Pancreas (tissue), 10 donors: ENCODE data around the gene CUL1. TPM values are rescaled to one million over a fixed set of nuclear protein-coding genes. Genes with fewer than 3 reads are reported as not detected.

Experiments
- ATAC-seq, 4 donors: fragments of 200-7000 bp; cut with Tn5 transposase; one replicate each; pipeline versions ENCODE4 v1.8.0 to v1.9.1; 2020; ENCODE audit warnings: mild to moderate bottlenecking in 4 of 4, moderate library complexity in 4 of 4
- DNase-seq, 6 donors: peaks; one replicate each; pipeline ENCODE4 v3.0.0-alpha.2; 2020
- FAIRE-seq: peaks from 2 replicates; lab custom pipeline; 2012; peaks lifted over from hg19 to GRCh38; lab: Jason Lieb, UNC
- H3K27ac ChIP-seq, 4 donors: fragments of 200-600 bp; sonication (generic); 1 replicate in 3 of 4; 2 replicates in 1 of 4; pipeline versions ENCODE4 v1.5.0 to v1.8.0; 2020
- H3K27me3 ChIP-seq, 4 donors: fragments of 200-600 bp; one replicate each; pipeline ENCODE4 v1.8.0; 2021
- H3K36me3 ChIP-seq, 3 donors: fragments of 200-600 bp; sonication (generic) in 1 of 3; one replicate each; pipeline versions ENCODE4 v1.5.0 to v1.8.0; 2020 to 2021
- H3K4me1 ChIP-seq, 3 donors: fragments of 200-600 bp; one replicate each; pipeline ENCODE4 v1.8.0; 2021
- H3K4me3 ChIP-seq, 4 donors: fragments of 200-600 bp; sonication (generic) in 2 of 4; one replicate each; pipeline versions ENCODE4 v1.5.0 to v1.8.0; 2020 to 2021
- H3K9me3 ChIP-seq, 4 donors: fragments of 200-600 bp; one replicate each; pipeline ENCODE4 v1.8.0; 2021
- CTCF ChIP-seq, 4 donors: fragments of 200-600 bp; sonication (generic) in 3 of 4; IDR thresholded peaks; one replicate each; pipeline versions ENCODE4 v1.5.0 to v1.8.0; 2021; ENCODE audit warnings: antibody characterized with exemption in 4 of 4
- WGBS, 2 donors: extraction: QIAGEN DNeasy Blood & Tissue Kit; methylation state at CpG; one replicate each; pipeline ENCODE4 v1.1.7; 2013; 5-methylcytosine and 5-hydroxymethylcytosine counted together
- intact Hi-C, 3 donors: fragments of 100-400 bp; cut with DNase I; formaldehyde crosslinking; loops; one replicate each; pipeline versions ENCODE4 v1.11.1 to v1.14.2; 2022
- polyA plus RNA-seq, 2 donors: library from polyadenylated mRNA; stranded (reverse); fragments of 200-250 nt; gene quantifications; one replicate each; pipeline ENCODE4 v1.2.3, GENCODE V29; 2013
- total RNA-seq, 6 donors: library from RNA; stranded (reverse); fragmentation: NEBNext Ultra II Directional in 4 of 6; extraction: Animal tissue kit (Norgen Biotek cat#: 25700) in 4 of 6; gene quantifications; one replicate each; pipeline versions ENCODE4 v1.2.1 to v1.2.4, GENCODE V29; 2021 to 2023
- donor health status: healthy with polysubstance abuse.
- donor health status: DM: no; HTN: no; CAD: no; lungs with moderate emphysema.
- donor health status: DM: no; HTN: no; CAD: no.
- donor health status: control.
- donor health status: control.
- donor health status: Bipolar disorder and iron deficiency.
- donor health status: DM: yes; HTN: yes; CAD: no.
- donor health status: DM: no; HTN: no; CAD: no.
- donor health status: DM: no; HTN: no; CAD: no.
- donor health status: DM: yes; HTN: yes; CAD: no.

The CUL1 gene
- total and polyA plus RNA-seq, 8 donors: 8.9 to 19.2 (median 12.9) TPM

GRCh38 chr7:148847815-148848734 is 149.4 kb downstream of the CUL1 start:
- intact Hi-C loops: no loop called here
- no peak for TF ChIP-seq CTCF (IDR thresholded peaks at IDR 0.05)
- Histone ChIP-seq H3K27ac (no peak overlapping the region), H3K4me1 (peaks cover 0 to 6% (median 0%) of the 10 kb centered on the region in 3 donors), H3K9me3 (no peaks in the 10 kb centered on the region), H3K4me3 (no peak overlapping the region), H3K27me3 (no peaks in the 10 kb centered on the region), H3K36me3 (no peaks in the 10 kb centered on the region)
- no peak for ATAC-seq
- FAIRE-seq: no peak
- no peak for DNase-seq
- WGBS, 2 donors: 83 to 87% methylated on average over 9 of the region's 9 CpGs

GRCh38 chr7:148849393-148850098 is 150.8 kb downstream of the CUL1 start:
- DNase-seq (no peak), ATAC-seq (no peak), FAIRE-seq (no peak)
- H3K4me1 ChIP-seq: peaks cover 0 to 6% (median 0%) of the 10 kb centered on the region in 3 donors
- H3K27me3 ChIP-seq: no peaks in the 10 kb centered on the region
- TF ChIP-seq CTCF (IDR thresholded peaks at IDR 0.05): no peak
- intact Hi-C loops: loop anchor here in 1 of 3 donors (10.0 kb wide), 1 partner anchor 115 kb away; no protein-coding TSS in a partner anchor
- no peak overlapping the region for H3K4me3 ChIP-seq
- H3K9me3 ChIP-seq: no peaks in the 10 kb centered on the region
- no peak overlapping the region for H3K27ac ChIP-seq
- 63 to 71% methylated on average over 7 of the region's 7 CpGs for WGBS, 2 donors
- H3K36me3 ChIP-seq: no peaks in the 10 kb centered on the region

GRCh38 chr7:148850564-148850963 is 151.9 kb downstream of the CUL1 start:
- H3K4me1 ChIP-seq: peaks cover 0 to 3% (median 0%) of the 10 kb centered on the region in 3 donors
- DNase-seq: no peak
- no peaks in the 10 kb centered on the region for H3K36me3 ChIP-seq
- H3K9me3 ChIP-seq: no peaks in the 10 kb centered on the region
- no peak for ATAC-seq
- WGBS, 2 donors: 96 to 99% methylated on average over 5 of the region's 5 CpGs
- no peak for TF ChIP-seq CTCF (IDR thresholded peaks at IDR 0.05)
- no peak overlapping the region for H3K4me3 ChIP-seq
- intact Hi-C loops: loop anchor here in 1 of 3 donors (10.0 kb wide), 1 partner anchor 114 kb away; no protein-coding TSS in a partner anchor
- H3K27ac ChIP-seq: no peak overlapping the region
- FAIRE-seq: no peak
- H3K27me3 ChIP-seq: no peaks in the 10 kb centered on the region

Other genes with a start within 250 kb of the CUL1 start
- gene C7orf33, start 108.1 kb upstream of the CUL1 start, total RNA-seq: not detected
- not detected for gene C7orf33, start 108.1 kb upstream of the CUL1 start, polyA plus RNA-seq
- gene EZH2, start 185.4 kb downstream of the CUL1 start, total RNA-seq: 1 to 10 TPM; 2.4 to 3.6 (median 3.2) TPM
- 1 to 10 TPM; 3.0 to 4.3 TPM for gene EZH2, start 185.4 kb downstream of the CUL1 start, polyA plus RNA-seq